Tibial nerve (tissue), 4 donors: Measurements from ENCODE around the gene FAM151A. TPM values are rescaled to one million over a fixed set of nuclear protein-coding genes. Genes with fewer than 3 reads are reported as not detected.

Experiments
- DNase-seq, 2 donors: peaks; one replicate each; pipeline ENCODE4 v3.0.0-alpha.2; 2019; ENCODE audit warnings: low spot score in 2 of 2
- H3K27ac ChIP-seq, 4 donors: fragments of 200-600 bp; sonication (generic) in 3 of 4; one replicate each; pipeline ENCODE4 v1.5.1; 2017 to 2019; ENCODE audit warnings: mild to moderate bottlenecking in 1 of 4
- H3K27me3 ChIP-seq, 2 donors: fragments of 200-600 bp; sonication (generic) in 1 of 2; one replicate each; pipeline versions ENCODE4 v1.5.1 to v1.6.0; 2017 to 2019
- H3K36me3 ChIP-seq, 3 donors: fragments of 200-600 bp; sonication (generic); one replicate each; pipeline ENCODE4 v1.5.1; 2018 to 2019
- H3K4me1 ChIP-seq, 4 donors: fragments of 200-600 bp; sonication (generic) in 3 of 4; one replicate each; pipeline ENCODE4 v1.5.1; 2017 to 2019
- H3K4me3 ChIP-seq, 4 donors: fragments of 200-600 bp; sonication (generic) in 3 of 4; one replicate each; pipeline ENCODE4 v1.5.1; 2017 to 2019; ENCODE audit warnings: mild to moderate bottlenecking in 1 of 4, moderate library complexity in 1 of 4
- H3K9me3 ChIP-seq, 4 donors: fragments of 200-600 bp; sonication (generic) in 3 of 4; one replicate each; pipeline ENCODE4 v1.5.1; 2017 to 2019
- EP300 ChIP-seq, 2 donors: sonication (generic); formaldehyde crosslinking; IDR thresholded peaks; one replicate each; pipeline ENCODE4 v1.6.1; 2017; ENCODE audit warnings: antibody characterized with exemption in 2 of 2, mild to moderate bottlenecking in 1 of 2
- POLR2A ChIP-seq, 2 donors: fragments of 450-650 bp; IDR thresholded peaks; one replicate each; pipeline ENCODE4 v1.6.1; 2017; ENCODE audit warnings: antibody characterized with exemption in 2 of 2, mild to moderate bottlenecking in 2 of 2, moderate library complexity in 2 of 2
- WGBS, 2 donors: methylation state at CpG; one replicate each; pipeline ENCODE4 v1.1.5; 2018; 5-methylcytosine and 5-hydroxymethylcytosine counted together
- total RNA-seq, 4 donors: library from RNA; depleted of rRNA; stranded (reverse); fragments of >200 nt; gene quantifications; one replicate each; pipeline ENCODE4 v1.1.0, GENCODE V29; 2016
- TF ChIP-seq, protein P1 (sequence below), 5 experiments: fragments of 200-600 bp in 3 of 5; fragments of 450-650 bp in 2 of 5; sonication (generic) in 3 of 5; IDR thresholded peaks; one replicate each; pipeline ENCODE4 v1.5.1; 2016 to 2019; ENCODE audit warnings: antibody characterized with exemption in 5 of 5, mild to moderate bottlenecking in 3 of 5, moderate library complexity in 2 of 5

FAM151A gene
- total RNA-seq, 4 donors from 2014 or later: not detected

DNA sequence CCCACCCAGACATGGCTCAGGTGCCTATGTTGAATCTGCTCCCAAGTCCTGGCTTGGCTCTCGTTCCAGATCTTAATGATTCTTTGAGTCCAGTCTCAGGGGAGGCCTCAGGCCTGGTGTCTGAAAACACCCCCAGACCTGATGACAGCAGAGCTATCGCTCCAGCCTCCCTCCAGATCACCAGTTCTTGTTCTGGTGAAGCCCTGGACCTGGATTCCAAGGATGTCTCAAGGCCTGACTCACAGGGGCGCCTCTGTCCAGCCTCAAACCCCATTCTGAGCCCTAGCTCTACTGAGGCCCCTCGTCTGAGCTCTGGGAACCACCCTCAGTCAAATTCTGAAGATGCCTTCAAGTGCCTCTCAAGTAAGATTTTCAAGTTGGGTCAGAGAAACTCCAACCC is 29.7 kb upstream of the FAM151A start:
- Histone ChIP-seq H3K36me3 (peaks cover 0 to 13% (median 0%) of the 10 kb centered on the region in 3 donors), H3K27ac (no peak overlapping the region), H3K27me3 (no peaks in the 10 kb centered on the region), H3K9me3 (peaks cover 0 to 9% (median 1%) of the 10 kb centered on the region in 4 donors), H3K4me3 (no peak overlapping the region), H3K4me1 (no peaks in the 10 kb centered on the region)
- TF ChIP-seq EP300 (IDR thresholded peaks at IDR 0.05) (no peak), POLR2A (IDR thresholded peaks at IDR 0.05) (no peak)
- TF ChIP-seq, protein P1, sequence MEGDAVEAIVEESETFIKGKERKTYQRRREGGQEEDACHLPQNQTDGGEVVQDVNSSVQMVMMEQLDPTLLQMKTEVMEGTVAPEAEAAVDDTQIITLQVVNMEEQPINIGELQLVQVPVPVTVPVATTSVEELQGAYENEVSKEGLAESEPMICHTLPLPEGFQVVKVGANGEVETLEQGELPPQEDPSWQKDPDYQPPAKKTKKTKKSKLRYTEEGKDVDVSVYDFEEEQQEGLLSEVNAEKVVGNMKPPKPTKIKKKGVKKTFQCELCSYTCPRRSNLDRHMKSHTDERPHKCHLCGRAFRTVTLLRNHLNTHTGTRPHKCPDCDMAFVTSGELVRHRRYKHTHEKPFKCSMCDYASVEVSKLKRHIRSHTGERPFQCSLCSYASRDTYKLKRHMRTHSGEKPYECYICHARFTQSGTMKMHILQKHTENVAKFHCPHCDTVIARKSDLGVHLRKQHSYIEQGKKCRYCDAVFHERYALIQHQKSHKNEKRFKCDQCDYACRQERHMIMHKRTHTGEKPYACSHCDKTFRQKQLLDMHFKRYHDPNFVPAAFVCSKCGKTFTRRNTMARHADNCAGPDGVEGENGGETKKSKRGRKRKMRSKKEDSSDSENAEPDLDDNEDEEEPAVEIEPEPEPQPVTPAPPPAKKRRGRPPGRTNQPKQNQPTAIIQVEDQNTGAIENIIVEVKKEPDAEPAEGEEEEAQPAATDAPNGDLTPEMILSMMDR (IDR thresholded peaks at IDR 0.05): no peak
- no peak for DNase-seq
- WGBS, 2 donors: 73 to 75% methylated on average over 4 of the region's 4 CpGs

DNA sequence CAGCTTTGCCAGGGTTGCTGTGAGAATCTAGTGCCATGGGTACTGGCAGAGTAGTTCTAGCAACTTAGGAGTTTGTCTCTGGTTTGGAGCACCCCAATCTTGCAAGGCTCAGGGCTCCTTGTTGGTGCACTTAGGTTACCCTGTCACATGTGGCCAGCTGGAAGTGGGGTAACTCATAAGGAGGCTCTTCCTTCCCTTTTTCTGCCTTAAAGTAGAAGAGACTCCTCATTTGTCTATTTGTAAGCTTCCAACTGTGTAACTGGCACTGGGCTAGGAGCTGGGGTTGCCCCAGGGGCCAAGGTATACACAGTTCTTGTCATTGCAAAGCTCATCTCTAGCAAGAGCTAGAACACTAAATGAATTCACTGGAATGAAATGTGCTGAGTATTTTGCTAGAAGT is 28.8 kb upstream of the FAM151A start:
- no peak for DNase-seq

DNA sequence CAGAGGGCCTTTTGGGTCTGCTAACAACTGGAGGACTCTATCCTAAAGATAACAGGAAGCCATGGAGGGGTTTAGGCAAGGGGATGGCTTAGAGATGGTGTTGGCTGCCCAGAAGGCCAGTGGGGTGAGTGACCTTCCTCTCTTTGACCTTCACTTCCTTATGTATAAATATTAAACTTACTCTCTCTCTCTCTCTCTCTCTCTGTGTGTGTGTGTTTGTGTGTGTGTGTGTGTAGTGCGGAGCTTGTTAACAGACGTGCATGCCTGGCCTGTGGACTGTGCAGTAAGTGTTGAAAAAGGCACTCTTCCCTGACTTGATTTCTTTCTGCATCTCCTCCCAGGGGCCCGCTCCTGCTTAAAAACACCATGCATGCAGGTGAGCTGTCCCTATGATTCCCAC is 28.3 kb upstream of the FAM151A start:
- TF ChIP-seq, protein P1 (IDR thresholded peaks at IDR 0.05): no peak
- TF ChIP-seq EP300 (IDR thresholded peaks at IDR 0.05) (no peak), POLR2A (IDR thresholded peaks at IDR 0.05) (no peak)
- 67 to 74% methylated on average over 3 of the region's 3 CpGs for WGBS, 2 donors

More for the DNA sequence above, 28.8 kb upstream of the FAM151A start:
- no peak for TF ChIP-seq POLR2A (IDR thresholded peaks at IDR 0.05)
- TF ChIP-seq, protein P1 (IDR thresholded peaks at IDR 0.05): no peak
- H3K36me3 ChIP-seq: peaks cover 0 to 9% (median 0%) of the 10 kb centered on the region in 3 donors
- no peak overlapping the region for H3K27ac ChIP-seq
- no peaks in the 10 kb centered on the region for H3K4me1 ChIP-seq
- no peaks in the 10 kb centered on the region for H3K27me3 ChIP-seq
- peaks cover 0 to under 1% (median 0%) of the 10 kb centered on the region in 4 donors for H3K9me3 ChIP-seq
- H3K4me3 ChIP-seq: no peak overlapping the region

DNA sequence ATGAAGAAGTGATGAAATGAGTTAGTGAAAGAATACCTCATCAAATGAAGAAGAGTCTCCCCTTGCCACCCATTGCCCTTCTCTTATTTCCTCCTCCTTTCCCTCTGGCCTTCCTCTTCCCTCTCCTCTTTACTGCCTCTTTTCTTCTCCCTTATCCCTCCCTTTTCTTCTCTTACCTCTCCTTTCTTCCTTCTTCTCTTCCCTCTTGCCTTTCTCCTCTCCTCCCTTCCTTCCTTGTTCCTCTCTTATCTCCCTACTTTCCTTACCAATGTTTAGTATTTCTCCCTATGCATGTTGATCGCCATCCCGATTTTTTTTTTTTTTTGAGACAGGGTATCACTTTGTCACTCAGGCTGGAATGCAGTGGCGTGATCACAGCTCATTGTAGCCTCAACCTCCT is 27.1 kb upstream of the FAM151A start:
- H3K4me3 ChIP-seq: no peak overlapping the region
- TF ChIP-seq, protein P1 (IDR thresholded peaks at IDR 0.05): no peak
- TF ChIP-seq EP300 (IDR thresholded peaks at IDR 0.05): no peak
- no peak for TF ChIP-seq POLR2A (IDR thresholded peaks at IDR 0.05)
- no peaks in the 10 kb centered on the region for H3K9me3 ChIP-seq
- no peaks in the 10 kb centered on the region for H3K27me3 ChIP-seq
- H3K36me3 ChIP-seq: peaks cover 0 to 7% (median 0%) of the 10 kb centered on the region in 3 donors
- H3K4me1 ChIP-seq: no peaks in the 10 kb centered on the region
- WGBS, 2 donors: 90 to 91% methylated on average over 3 of the region's 3 CpGs
- H3K27ac ChIP-seq: no peak overlapping the region
- DNase-seq: no peak

More for the DNA sequence above, 28.3 kb upstream of the FAM151A start:
- DNase-seq: no peak
- H3K27ac ChIP-seq: no peak overlapping the region
- H3K36me3 ChIP-seq: peaks cover 0 to 7% (median 0%) of the 10 kb centered on the region in 3 donors
- no peaks in the 10 kb centered on the region for H3K9me3 ChIP-seq
- H3K4me1 ChIP-seq: no peaks in the 10 kb centered on the region
- no peaks in the 10 kb centered on the region for H3K27me3 ChIP-seq
- H3K4me3 ChIP-seq: no peak overlapping the region

DNA sequence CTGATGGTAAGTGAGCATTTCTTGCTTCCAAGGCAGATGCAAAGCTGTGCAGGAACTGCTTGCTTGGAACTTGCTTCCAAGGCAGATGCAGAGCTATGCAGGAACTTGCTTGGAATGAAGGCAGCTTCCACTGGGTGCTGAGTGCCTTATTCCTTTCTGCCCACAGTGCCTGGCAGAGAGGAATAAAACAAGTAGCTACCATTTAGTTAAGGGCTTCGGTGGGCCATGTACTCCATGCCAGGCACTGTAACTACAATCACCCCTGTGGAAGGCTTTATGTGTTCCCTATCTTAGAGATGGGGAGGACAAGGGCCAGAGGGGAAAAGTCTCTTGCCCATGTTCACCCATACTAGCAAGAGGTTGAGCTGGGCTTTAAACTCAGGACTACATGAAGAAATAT is 26.6 kb upstream of the FAM151A start:
- peaks cover 0 to 7% (median 0%) of the 10 kb centered on the region in 3 donors for H3K36me3 ChIP-seq
- peak overlapping the region in 1 of 4 donors; percentile 62 for H3K27ac ChIP-seq
- H3K4me3 ChIP-seq: no peak overlapping the region
- no peaks in the 10 kb centered on the region for H3K27me3 ChIP-seq
- TF ChIP-seq, protein P1 (IDR thresholded peaks at IDR 0.05): no peak
- TF ChIP-seq EP300 (IDR thresholded peaks at IDR 0.05): no peak
- no peak for TF ChIP-seq POLR2A (IDR thresholded peaks at IDR 0.05)
- WGBS, 2 donors: 100% methylated on average over 1 of the region's 1 CpG
- no peaks in the 10 kb centered on the region for H3K4me1 ChIP-seq
- H3K9me3 ChIP-seq: no peaks in the 10 kb centered on the region
- DNase-seq: no peak
